ENCODE results near the gene CEP44. TPM values are rescaled to one million over a fixed set of nuclear protein-coding genes. Genes with fewer than 3 reads are reported as not detected.

Gene CEP44
- polyA plus RNA-seq, 1 donor from 2014 or later: 19.3 TPM

DNA sequence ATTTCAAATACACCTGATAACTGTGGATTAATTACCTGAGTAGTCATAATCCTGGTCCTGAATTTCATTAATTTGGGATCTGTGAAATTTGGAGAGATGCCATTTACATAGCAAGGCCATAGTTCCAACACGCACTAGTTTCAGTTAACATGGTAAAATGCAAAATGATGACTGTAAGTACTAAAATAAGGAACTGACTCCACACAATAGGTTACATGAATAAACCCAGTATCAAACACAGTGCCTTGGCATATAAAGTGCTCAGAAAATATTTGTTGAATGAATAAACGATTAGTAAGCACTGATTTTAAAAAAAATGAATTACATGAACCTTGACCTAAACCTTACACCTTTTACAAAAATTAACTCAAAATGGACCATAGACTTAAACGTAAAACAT lies 9.3 kb upstream of the CEP44 start:
- Histone ChIP-seq H3K4me2 (ENCODE audit: low read length) (no peak overlapping the region), H3K9me3 (ENCODE audit: low read length) (no peaks in the 10 kb centered on the region), H3K36me3 (ENCODE audit: insufficient read depth, low read length) (no peaks in the 10 kb centered on the region), H2AFZ (ENCODE audit: low read depth, low read length) (no peak overlapping the region), H3K27me3 (ENCODE audit: insufficient read depth, low read depth, low read length) (no peaks in the 10 kb centered on the region), H3K79me2 (replicated peaks; ENCODE audit: insufficient read depth, low read length) (peaks cover 19% of the 10 kb centered on the region), H3K9me2 (ENCODE audit: insufficient read depth, low read length) (no peaks in the 10 kb centered on the region), H3F3A (ENCODE audit: insufficient read depth, low read length, poor library complexity, severe bottlenecking) (no peaks in the 10 kb centered on the region), H3K27ac (ENCODE audit: low read length) (no peak overlapping the region), H3K9ac (ENCODE audit: low read length) (no peak overlapping the region), H3K4me3 (ENCODE audit: low read length) (no peak overlapping the region), H4K20me1 (ENCODE audit: insufficient read depth) (no peaks in the 10 kb centered on the region)
- TF ChIP-seq RAD21 (conservative IDR thresholded peaks at IDR 0.05) (no peak), SMC3 (conservative IDR thresholded peaks at IDR 0.05; ENCODE audit: poor library complexity) (no peak), POLR2AphosphoS5 (IDR thresholded peaks at IDR 0.05) (no peak), EZH2 (IDR thresholded peaks at IDR 0.05; ENCODE audit: borderline replicate concordance, insufficient read depth, low read length, poor library complexity, severe bottlenecking) (no peak), MXI1 (conservative IDR thresholded peaks at IDR 0.05; ENCODE audit: poor library complexity, severe bottlenecking) (no peak), EP300 (conservative IDR thresholded peaks at IDR 0.05; ENCODE audit: poor library complexity, severe bottlenecking) (no peak), TAF1 (IDR thresholded peaks at IDR 0.05; ENCODE audit: low read depth) (no peak)
- TF ChIP-seq, protein P1, sequence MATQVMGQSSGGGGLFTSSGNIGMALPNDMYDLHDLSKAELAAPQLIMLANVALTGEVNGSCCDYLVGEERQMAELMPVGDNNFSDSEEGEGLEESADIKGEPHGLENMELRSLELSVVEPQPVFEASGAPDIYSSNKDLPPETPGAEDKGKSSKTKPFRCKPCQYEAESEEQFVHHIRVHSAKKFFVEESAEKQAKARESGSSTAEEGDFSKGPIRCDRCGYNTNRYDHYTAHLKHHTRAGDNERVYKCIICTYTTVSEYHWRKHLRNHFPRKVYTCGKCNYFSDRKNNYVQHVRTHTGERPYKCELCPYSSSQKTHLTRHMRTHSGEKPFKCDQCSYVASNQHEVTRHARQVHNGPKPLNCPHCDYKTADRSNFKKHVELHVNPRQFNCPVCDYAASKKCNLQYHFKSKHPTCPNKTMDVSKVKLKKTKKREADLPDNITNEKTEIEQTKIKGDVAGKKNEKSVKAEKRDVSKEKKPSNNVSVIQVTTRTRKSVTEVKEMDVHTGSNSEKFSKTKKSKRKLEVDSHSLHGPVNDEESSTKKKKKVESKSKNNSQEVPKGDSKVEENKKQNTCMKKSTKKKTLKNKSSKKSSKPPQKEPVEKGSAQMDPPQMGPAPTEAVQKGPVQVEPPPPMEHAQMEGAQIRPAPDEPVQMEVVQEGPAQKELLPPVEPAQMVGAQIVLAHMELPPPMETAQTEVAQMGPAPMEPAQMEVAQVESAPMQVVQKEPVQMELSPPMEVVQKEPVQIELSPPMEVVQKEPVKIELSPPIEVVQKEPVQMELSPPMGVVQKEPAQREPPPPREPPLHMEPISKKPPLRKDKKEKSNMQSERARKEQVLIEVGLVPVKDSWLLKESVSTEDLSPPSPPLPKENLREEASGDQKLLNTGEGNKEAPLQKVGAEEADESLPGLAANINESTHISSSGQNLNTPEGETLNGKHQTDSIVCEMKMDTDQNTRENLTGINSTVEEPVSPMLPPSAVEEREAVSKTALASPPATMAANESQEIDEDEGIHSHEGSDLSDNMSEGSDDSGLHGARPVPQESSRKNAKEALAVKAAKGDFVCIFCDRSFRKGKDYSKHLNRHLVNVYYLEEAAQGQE (IDR thresholded peaks at IDR 0.05; ENCODE audit: borderline replicate concordance): no peak
- TF ChIP-seq, protein P2, sequence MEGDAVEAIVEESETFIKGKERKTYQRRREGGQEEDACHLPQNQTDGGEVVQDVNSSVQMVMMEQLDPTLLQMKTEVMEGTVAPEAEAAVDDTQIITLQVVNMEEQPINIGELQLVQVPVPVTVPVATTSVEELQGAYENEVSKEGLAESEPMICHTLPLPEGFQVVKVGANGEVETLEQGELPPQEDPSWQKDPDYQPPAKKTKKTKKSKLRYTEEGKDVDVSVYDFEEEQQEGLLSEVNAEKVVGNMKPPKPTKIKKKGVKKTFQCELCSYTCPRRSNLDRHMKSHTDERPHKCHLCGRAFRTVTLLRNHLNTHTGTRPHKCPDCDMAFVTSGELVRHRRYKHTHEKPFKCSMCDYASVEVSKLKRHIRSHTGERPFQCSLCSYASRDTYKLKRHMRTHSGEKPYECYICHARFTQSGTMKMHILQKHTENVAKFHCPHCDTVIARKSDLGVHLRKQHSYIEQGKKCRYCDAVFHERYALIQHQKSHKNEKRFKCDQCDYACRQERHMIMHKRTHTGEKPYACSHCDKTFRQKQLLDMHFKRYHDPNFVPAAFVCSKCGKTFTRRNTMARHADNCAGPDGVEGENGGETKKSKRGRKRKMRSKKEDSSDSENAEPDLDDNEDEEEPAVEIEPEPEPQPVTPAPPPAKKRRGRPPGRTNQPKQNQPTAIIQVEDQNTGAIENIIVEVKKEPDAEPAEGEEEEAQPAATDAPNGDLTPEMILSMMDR (IDR thresholded peaks at IDR 0.05; ENCODE audit: poor library complexity, severe bottlenecking): no peak

DNA sequence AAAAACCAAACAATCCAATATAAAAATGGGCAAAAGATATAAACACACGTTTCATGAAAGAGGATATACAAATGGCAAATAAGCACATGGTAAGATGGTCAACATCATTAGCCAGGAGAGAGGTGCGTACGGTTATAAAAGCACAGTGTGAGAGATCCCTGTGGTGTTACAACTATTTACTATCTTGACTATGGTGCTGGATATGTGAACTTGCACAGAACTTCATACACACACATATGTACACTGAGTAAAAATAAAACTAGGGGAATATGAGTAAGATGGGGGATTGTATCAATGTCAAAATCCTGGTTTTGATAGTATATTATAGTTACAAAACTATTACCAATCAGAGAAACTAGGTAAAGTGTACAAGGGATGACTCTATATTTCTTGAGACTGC lies 8.6 kb upstream of the CEP44 start:
- Histone ChIP-seq H3K36me3 (ENCODE audit: insufficient read depth, low read length) (no peaks in the 10 kb centered on the region), H3K9me3 (ENCODE audit: low read length) (no peaks in the 10 kb centered on the region), H3K9me2 (ENCODE audit: insufficient read depth, low read length) (no peaks in the 10 kb centered on the region), H3K27ac (ENCODE audit: low read length) (no peak overlapping the region), H3K79me2 (replicated peaks; ENCODE audit: insufficient read depth, low read length) (peaks cover 26% of the 10 kb centered on the region), H3K4me3 (ENCODE audit: low read length) (no peak overlapping the region), H3K9ac (ENCODE audit: low read length) (no peak overlapping the region), H3F3A (ENCODE audit: insufficient read depth, low read length, poor library complexity, severe bottlenecking) (no peaks in the 10 kb centered on the region), H3K4me2 (ENCODE audit: low read length) (no peak overlapping the region), H4K20me1 (ENCODE audit: insufficient read depth) (no peaks in the 10 kb centered on the region), H2AFZ (ENCODE audit: low read depth, low read length) (no peak overlapping the region), H3K27me3 (ENCODE audit: insufficient read depth, low read depth, low read length) (no peaks in the 10 kb centered on the region)
- no peak for TF ChIP-seq MXI1 (conservative IDR thresholded peaks at IDR 0.05; ENCODE audit: poor library complexity, severe bottlenecking)
- TF ChIP-seq EZH2 (IDR thresholded peaks at IDR 0.05; ENCODE audit: borderline replicate concordance, insufficient read depth, low read length, poor library complexity, severe bottlenecking): no peak
- TF ChIP-seq POLR2AphosphoS5 (IDR thresholded peaks at IDR 0.05): no peak
- TF ChIP-seq, protein P1 (IDR thresholded peaks at IDR 0.05; ENCODE audit: borderline replicate concordance): no peak
- TF ChIP-seq SMC3 (conservative IDR thresholded peaks at IDR 0.05; ENCODE audit: poor library complexity): no peak
- no peak for TF ChIP-seq TAF1 (IDR thresholded peaks at IDR 0.05; ENCODE audit: low read depth)
- TF ChIP-seq, protein P2 (IDR thresholded peaks at IDR 0.05; ENCODE audit: poor library complexity, severe bottlenecking): no peak
- TF ChIP-seq RAD21 (conservative IDR thresholded peaks at IDR 0.05): no peak
- no peak for TF ChIP-seq EP300 (conservative IDR thresholded peaks at IDR 0.05; ENCODE audit: poor library complexity, severe bottlenecking)

All from neural cell (in vitro differentiated cells).